ENCODE results near the gene ART5. TPM values are rescaled to one million over a fixed set of nuclear protein-coding genes. Genes with fewer than 3 reads are reported as not detected.
"Not testable (repeated sequence)": the region's sequence is repeated elsewhere in the genome, so short reads cannot be mapped to it uniquely, and the experiment has no call there.

ART5 gene
- total RNA-seq, 2 donors from 2014 or later = 0.21 to 1.4 TPM

- DNase-seq (no peak), ATAC-seq (no peak)
- intact Hi-C loops (cut with DNase I) = no loop called here
Observed at GRCh38 chr11:3659595-3660515, 18.1 kb upstream of the ART5 start.

GRCh38 chr11:3658252-3658651 is 16.5 kb upstream of the ART5 start:
- intact Hi-C loops (cut with DNase I) = no loop called here
- ATAC-seq = no peak
- DNase-seq = no peak

GRCh38 chr11:3657331-3657730 is 15.5 kb upstream of the ART5 start:
- DNase-seq; intact Hi-C loops (cut with DNase I); ATAC-seq: not testable (repeated sequence)

DNA sequence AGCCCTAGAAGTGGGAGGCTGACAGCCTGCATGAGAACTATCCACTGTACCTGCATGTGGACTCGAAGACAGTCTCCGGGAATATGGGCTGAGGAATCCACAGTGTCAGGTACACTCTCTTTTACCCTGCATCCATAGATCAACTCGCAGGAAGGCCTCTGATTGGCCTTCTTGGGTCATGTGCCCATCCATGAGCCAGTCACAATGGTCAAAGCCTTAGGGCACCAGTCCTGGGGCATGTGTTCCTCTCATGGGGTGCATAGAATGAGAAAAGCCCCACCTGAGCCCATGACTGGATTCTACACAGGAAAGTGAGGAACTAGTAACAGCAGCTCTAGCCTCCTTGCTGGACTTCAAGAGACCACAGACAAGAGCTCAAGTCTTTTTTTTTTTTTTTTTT is 13.8 kb upstream of the ART5 start:
- intact Hi-C loops (cut with DNase I) = no loop called here
- no peak for DNase-seq
- no peak for ATAC-seq

DNA sequence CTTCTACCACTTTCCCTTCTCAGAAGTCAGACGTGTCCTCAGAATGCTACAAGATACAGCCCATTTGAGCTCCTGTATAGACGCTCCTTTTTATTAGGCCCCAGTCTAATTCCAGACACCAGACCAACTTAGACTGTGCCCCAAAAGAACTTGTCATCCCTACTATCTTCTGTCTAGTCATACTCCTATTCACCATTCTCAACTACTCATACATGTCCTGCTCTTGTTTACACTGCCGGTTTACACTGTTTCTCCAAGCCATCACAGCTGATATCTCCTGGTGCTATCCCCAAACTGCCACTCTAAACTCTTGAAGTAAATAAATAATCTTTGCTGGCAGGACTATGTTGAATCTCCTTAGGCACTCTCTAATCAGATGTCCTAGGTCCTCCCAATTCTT is 10.7 kb upstream of the ART5 start:
- ATAC-seq; DNase-seq; intact Hi-C loops (cut with DNase I): not testable (repeated sequence)

DNA sequence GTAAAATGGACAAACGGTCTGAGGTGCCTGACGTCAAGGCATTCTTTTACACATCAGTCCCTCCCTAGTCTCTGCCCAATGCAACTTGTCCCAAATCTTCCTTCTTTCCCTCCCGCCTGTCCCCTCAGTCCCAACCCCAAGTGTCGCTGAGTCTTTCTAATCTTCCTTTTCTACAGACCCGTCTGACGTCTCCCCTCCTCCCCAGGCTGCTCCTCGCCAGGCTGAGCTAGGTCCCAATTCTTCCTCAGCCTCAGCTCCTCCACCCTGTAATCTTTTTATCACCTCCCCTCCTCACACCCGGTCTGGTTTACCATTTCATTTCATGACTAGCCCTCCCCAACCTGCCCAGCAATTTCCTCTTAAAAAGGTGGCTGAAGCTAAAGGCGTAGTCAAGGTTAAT is 7.6 kb upstream of the ART5 start:
- ATAC-seq; intact Hi-C loops (cut with DNase I); DNase-seq: not testable (repeated sequence)

- intact Hi-C loops (cut with DNase I); DNase-seq; ATAC-seq: not testable (repeated sequence)
Observed at GRCh38 chr11:3648843-3649242, 7.1 kb upstream of the ART5 start.

GRCh38 chr11:3645552-3645951 is 3.8 kb upstream of the ART5 start:
- ATAC-seq (no peak), DNase-seq (no peak)
- intact Hi-C loops (cut with DNase I) = no loop called here

GRCh38 chr11:3644817-3645235 is 3.0 kb upstream of the ART5 start, which contains the start of gene ART1:
ART1 (plus strand) TSS chr11:3645128; CDS start chr11:3659214, 14,086 bp downstream.
- no peak for DNase-seq
- intact Hi-C loops (cut with DNase I) = no loop called here
- peak; percentile 21 to 35 for ATAC-seq

- intact Hi-C loops (cut with DNase I); DNase-seq; ATAC-seq: not testable (repeated sequence)
Observed at GRCh38 chr11:3643102-3643546, 1.3 kb upstream of the ART5 start.

DNA sequence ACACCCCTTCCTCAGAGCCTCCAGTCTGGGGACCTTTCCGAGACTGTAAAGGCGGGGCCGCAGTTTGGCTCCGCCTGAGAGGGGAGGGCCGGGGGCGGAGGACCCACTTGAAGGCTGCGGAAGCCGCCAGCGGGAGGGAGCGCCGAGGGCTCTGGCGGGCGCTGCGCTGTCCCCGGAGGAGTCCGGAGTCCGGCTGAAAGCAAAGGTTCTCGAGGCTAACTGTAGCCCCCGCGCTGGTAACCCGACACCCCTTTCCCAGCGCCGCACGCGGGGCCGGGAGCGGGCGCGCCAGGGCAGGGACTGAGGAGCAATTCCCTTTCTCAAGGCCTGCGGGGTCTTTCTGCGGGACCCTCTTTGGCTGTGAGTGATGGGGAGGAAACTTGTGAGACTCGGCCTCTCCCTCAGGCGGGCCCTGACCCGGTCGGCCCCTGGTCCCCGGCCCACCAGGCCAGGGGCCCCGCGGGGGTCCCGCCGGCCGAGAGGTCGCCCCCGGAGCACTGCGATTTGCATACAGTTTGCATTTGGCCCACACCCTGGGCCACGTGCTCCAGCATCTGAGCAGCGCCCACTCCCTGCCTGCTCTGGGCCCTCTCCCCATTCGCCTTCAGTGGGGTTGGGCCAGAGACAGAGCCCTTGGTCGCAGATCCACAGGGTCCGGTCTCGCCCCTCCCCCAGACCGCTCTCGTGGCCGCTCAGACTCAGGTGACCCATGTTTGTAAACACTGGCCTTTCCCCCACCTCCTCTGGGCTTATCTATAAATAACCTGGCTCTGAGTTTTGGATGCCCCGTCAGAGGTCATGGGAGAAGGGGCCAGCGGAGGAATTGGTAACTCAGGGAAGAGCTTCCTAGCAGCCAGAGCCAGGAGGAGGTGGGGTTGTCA is 519 bp upstream of the ART5 start:
- ATAC-seq (peak; percentile 95 to 96), DNase-seq (peak; percentile 85)
- intact Hi-C loops (cut with DNase I) = no loop called here

GRCh38 chr11:3641191-3641590 is 601 bp downstream of the ART5 start:
- intact Hi-C loops (cut with DNase I) = no loop called here
- ATAC-seq = no peak
- no peak for DNase-seq

GRCh38 chr11:3639841-3640240 is 2.0 kb downstream of the ART5 start:
- ATAC-seq (no peak), DNase-seq (no peak)
- intact Hi-C loops (cut with DNase I) = no loop called here

DNA sequence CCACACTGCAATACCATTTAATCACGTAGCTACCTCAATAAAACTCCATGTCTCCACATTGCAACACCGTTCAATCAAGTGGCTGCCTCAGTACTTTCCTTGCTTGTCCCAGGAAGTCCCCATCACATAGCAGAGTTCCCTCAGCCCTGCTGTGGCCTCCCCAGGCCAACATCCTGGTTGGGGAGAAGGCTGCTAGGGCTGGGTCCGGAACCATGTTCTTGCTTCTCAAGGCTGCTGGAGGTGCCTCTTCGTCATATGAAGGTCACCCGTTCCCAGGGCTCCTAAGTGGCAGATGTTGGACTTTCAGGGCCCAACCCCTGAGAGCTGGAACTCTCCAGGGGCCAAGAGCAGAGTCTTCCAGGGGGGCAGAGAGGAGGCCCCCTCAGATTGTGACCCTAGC is 3.3 kb downstream of the ART5 start:
- DNase-seq = no peak
- intact Hi-C loops (cut with DNase I) = no loop called here
- no peak for ATAC-seq

- ATAC-seq (no peak), DNase-seq (no peak)
- intact Hi-C loops (cut with DNase I) = no loop called here
Observed at GRCh38 chr11:3637201-3637600, 4.6 kb downstream of the ART5 start.

DNA sequence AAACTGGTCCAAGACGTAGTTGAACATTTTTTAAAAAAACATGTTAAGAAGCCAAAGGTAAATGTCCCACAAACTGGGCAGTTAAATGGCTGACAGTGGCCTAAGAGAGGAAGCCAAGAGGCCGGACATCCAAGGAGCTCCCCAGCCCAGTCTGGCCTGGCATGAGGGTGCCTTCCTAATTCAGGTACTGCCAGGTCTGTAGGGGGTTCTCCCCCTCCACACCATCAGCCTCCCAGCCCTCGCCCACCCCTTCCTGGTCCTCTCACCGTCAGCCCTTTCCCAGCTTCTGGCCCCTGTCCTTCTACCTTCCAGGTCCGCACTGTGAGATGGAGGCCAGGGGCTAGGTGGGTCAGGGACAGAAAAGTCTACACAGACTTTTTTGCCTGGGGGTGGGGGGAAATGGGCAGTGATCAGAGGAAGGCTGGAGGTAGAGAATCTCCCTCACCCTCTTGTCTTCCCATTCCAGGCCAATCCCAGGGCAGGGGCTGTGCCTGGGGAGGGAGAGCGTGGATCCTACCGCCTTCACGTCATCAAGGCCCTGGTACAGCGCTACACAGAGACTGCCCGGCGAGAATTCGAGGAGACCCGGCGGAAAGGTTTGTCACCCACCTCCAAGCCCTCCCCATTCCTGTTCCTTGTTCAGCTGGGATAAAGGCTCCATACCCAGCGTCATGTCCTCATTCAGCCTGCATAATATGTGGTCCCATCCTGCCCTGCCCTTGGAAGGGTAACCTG is 6.0 kb downstream of the ART5 start:
- intact Hi-C loops (cut with DNase I) = no loop called here
- DNase-seq = no peak
- no peak for ATAC-seq

- DNase-seq = no peak
- intact Hi-C loops (cut with DNase I) = no loop called here
- no peak for ATAC-seq
Observed at GRCh38 chr11:3632070-3632660, 9.6 kb downstream of the ART5 start.

- ATAC-seq = no peak
- intact Hi-C loops (cut with DNase I) = no loop called here
- DNase-seq = no peak
Observed at GRCh38 chr11:3631331-3631730, 10.5 kb downstream of the ART5 start.

DNA sequence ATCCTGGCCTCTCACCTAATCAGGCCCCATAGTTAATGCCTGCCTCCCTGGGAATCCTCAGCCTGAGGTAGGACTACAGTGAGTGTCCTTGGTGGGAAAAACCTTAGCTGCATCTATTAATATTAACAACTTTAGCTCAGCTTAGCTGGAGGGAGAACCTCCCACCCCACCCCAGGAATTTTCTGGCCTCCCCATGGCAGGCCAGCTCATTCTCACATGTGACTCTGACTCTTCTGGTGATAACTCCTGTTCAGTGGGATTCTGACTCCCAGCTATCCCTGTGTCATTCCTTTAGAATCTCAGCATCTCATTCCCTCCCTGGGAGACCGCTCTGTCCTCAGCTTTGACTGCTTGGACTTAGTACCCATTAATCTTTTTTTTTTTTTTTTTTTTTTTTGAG is 14.5 kb downstream of the ART5 start:
- ATAC-seq = peak; percentile 51 to 68
- intact Hi-C loops (cut with DNase I) = no loop called here
- DNase-seq = no peak
